Mucosa of gallbladder (tissue), 1 donor: ENCODE results near the gene CD72. TPM values are rescaled to one million over a fixed set of nuclear protein-coding genes. Genes with fewer than 3 reads are reported as not detected.
A peak's percentile ranks its signal among the peaks of the same experiment; 100 is the strongest.
"Not testable (repeated sequence)": the region's sequence is repeated elsewhere in the genome, so short reads cannot be mapped to it uniquely, and the experiment has no call there.

ENCODE experiments used
- DNase-seq: peaks from one replicate; pipeline ENCODE4 v3.0.0-alpha.2; 2020; ENCODE audit warnings: low spot score
- total RNA-seq: library from RNA; stranded (reverse); gene quantifications from one replicate; pipeline ENCODE4 v1.2.1, GENCODE V29; 2021
- donor health status: DM: no; HTN: no; CAD: no.

The CD72 gene
- total RNA-seq, 1 donor from 2014 or later: 2.4 TPM

DNA sequence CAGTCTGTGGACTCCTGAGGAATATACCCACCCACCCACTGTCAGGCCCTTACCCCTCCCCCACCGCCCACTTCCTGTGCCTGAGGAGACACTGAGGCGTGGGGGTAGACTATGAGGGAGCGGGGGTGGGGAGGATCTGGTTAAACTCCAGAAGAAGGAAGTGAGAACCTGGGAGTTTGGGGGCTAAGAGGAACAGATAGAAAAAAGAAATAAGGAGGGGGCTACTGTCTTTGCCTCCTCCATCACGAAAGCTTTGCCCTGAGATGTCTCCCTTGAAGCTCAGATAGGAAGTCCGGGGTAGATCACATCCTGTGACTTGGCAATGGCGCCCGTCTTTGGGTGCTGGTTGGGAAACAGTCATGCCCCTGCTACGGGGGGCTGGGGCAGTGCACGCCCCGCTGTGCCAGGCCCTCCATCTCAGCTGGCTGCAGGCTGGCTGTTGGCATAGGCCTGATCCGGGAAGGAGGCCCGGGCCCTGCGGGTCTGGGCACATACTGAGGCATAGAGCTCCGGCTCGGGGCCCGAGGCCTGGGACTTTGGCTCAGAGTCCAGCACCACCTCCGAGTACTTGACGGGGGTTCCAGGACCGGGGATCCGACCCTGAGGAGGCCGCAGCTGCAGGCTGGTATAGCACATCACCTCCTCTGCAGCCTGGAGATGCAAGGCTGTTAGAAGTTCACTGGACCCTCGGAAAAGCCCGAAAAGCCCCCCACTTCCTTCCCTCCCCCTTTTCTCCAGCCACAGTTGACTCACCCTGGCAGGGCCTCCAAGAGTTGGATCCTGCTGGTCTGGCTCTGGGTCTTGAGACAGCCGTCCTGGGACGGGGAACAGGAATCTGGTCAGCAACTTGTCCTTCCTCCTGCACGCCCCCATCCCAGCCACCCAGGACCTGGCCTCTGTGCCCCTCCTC, 31.5 kb upstream of the CD72 start:
- DNase-seq: no peak

DNA sequence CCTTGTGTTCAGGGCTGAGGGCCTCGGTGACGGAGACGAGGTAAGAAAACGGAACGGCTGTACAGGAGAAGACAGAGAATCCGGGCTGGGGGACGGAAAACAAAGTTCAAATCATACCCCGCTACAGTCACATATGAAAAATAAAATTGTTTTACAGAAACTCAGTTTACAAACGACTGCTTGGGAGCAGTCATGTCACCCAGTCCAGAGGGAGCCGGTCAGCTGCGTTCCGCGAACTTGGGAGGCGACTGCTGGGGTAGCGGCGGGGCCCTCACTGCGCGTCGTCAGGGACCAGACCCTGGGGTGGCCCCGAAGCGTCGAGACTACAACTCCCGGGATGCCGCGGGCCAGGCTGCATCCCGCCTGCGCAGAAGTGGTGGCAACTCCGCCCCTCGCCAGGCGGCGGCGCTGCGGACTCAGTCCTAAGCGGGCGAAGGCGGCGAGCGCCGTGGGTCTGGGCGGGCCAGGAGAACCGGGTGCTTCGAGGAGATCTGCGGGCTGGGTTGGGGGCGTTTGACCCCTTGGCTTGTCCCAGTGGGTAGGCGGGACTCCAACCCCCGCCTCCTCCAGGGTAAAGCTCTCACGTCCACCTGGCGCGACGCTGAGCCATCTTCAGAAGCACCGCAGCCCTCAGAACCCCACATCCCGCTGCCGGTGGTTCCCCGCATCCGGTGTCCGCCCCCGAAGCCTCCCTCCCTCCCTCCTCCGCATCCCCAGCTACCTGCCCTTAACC, 28.5 kb upstream of the CD72 start:
- DNase-seq: peak; percentile 94

DNA sequence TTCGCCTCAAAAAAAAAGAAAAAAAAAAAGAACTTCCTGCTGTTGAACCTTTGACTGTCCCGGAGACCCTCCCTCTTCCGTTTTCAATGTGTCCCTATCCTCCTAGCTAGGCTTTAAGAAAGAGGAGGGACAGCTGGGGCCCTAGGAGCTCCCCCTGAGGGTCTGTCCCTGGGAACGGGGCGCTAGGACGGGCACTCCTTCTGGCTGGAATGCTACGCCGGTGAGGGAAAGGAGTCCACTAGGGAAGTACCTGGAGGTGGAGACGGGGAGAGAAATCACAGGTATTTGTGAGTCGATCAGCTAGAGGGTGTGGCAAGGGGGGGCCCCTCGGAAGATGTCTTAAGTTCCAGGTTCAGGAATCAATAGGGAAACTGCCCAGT, 27.9 kb upstream of the CD72 start:
- DNase-seq: peak; percentile 71

DNA sequence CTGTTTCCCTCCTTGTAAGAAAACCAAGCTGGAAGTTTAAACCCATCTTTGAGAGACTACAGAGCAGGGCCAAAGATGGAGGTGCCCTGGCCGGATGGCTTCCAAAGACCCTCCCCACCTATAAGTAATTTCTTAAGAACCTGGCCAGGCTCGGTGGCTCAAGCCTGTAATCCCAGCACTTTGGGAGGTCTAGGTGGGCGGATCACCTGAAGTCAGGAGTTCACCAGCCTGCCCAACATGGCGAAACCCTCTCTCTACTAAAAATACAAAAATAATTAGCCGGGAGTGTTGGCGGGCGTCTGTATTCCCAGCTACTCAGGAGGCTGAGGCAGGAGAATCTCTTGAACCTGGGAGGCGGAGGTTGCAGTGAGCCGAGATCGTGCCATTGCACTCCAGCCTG, 27.5 kb upstream of the CD72 start:
- not testable (repeated sequence) for DNase-seq

DNA sequence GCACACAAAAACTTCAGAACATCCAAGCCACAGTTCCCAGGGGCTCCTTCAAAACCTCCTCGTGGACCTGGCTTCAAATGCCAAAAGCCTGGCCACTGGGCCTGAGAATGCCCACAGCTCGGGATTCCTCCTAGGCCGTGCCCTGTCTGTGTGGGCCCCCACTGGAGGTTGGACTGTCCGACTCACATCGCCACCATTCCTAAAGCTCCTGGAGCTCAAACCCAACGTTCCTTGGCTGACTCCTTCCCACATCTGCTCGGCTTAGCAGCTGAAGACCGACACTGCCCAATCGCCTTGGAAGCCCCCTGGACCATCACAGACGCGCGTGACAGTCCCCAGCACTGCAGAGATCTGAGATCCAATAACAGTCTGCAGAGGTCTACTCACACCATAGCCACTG, 24.8 kb upstream of the CD72 start:
- no peak for DNase-seq

DNA sequence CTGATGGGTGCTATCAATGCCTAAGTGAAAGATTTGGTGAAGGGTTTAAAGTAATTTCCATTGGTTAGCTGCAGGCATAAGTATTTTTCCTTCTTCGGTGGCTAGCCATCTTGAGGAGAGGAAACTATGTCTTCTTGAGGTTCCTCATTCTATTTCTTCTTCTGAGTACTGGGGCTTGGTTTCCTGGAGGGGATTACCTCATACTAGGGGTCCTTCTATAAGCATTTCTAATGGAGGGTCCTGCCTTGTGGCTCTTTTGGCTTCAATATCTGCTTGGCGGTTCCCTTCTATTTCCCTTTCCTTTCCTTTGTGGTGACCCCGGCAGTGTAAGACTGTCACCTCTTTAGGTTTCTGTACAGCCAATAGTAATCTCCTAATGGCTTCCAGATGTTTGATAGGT, 23.3 kb upstream of the CD72 start:
- DNase-seq: not testable (repeated sequence)

DNA sequence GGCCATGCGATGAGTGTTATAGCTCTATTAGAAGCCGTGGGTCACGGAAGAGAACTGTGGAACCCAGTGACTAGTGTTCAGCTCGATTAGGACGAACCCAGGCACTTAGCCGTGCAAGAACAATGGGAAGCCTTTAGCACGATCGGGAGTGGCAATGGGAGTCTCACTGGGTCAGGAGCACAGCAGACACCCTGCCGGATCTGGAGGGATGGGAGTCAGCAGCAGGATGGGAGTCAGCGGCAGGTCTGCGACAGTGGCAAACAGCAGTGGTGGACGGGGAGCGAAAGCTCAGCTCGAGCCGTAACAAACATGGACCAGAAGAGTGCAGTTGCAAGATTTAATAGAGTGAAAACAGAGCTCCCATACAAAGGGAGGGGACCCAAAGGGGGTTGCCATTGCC, 22.2 kb upstream of the CD72 start:
- DNase-seq: not testable (repeated sequence)

DNA sequence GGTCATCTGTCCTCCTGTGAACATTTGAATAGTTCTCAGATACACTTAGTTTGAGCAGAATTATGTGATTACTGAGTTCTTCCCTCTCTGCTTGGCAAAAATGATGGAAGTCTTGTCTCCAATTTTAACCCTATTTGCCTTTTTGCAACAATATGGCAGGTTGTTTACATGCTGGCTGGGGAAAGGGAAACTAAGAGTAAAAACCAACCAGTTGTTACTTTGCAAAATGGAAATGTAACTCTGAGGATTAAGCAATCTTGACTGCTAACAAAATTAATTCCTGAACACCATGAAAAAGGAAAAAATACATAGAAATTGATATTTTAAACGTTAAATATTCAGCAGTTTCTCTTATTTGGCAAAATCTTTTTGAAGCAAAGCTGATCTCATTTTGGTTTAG, 21.4 kb upstream of the CD72 start:
- no peak for DNase-seq

DNA sequence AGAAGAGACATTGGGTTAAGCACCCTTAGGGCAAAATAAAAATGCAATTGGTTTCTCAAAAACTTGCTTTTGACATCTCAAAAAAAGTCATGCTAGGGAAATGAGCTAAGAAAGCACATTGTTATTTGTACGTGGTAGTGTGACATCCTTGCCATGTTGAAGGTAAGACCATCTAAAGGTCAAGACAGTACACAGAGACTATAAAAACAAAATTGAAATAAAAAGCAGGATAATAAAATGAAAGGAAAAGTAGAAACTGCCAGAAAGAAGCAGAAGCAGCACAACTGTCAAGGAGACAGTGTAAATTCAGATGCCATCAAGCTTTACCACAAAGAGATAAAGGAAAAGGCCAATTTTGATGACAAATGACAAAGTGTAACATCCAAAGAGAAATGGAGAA, 21.0 kb upstream of the CD72 start:
- not testable (repeated sequence) for DNase-seq

DNA sequence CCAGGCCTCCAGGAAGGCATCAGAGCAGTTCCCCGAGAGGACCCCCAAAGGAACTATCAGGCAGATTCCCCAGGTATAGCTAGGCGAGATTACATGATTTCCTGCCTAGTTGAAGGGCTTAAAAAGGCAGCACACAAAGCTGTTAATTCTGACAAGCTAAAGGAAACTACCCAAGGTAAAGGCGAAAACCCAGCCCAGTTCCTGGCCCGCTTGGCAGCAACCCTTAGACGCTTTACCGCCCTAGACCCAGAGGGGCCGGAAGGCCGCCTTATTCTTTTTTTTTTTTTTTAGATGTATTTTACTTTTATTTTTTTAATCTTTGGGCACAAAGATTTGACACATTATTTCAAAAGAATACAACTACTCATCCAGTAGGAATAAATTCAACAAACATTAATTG, 20.5 kb upstream of the CD72 start:
- not testable (repeated sequence) for DNase-seq

DNA sequence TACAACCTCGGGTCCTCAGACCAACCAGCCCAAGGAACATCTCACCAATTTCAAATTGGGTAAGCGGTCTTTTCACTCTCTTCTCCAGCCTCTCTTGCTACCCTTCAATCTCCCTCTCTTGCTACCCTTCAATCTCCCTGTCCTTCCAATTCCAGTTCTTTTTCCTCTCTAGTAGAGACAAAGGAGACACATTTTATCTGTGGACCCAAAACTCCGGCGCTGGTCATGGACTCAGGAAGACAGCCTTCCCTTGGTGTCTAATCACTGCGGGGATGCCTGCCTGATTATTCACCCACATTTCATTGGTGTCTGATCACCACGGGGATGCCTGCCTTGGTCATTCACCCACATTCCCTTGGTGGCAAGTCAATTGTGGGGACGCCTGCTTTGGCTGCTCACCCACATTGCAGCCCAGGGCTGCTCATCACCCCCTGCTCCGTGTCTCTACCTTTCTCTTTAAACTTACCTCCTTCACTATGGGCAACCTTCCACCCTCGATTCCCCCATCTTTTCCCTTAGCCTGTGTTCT, 19.3 kb upstream of the CD72 start:
- DNase-seq: not testable (repeated sequence)

DNA sequence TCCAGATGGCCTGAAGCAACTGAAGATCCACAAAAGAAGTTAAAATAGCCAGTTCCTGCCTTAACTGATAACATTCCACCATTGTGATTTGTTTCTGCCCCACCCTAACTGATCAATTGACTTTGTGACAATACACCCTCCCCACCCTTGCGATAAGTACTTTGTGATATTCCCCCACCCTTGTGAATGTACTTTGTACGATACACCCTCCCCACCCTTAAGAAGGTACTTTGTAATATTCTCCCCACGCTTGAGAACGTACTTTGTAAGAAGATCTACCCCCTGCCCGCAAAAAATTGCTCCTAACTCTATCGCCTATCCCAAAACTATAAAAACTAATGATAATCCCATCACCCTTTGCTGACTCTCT, 18.6 kb upstream of the CD72 start:
- DNase-seq: not testable (repeated sequence)

DNA sequence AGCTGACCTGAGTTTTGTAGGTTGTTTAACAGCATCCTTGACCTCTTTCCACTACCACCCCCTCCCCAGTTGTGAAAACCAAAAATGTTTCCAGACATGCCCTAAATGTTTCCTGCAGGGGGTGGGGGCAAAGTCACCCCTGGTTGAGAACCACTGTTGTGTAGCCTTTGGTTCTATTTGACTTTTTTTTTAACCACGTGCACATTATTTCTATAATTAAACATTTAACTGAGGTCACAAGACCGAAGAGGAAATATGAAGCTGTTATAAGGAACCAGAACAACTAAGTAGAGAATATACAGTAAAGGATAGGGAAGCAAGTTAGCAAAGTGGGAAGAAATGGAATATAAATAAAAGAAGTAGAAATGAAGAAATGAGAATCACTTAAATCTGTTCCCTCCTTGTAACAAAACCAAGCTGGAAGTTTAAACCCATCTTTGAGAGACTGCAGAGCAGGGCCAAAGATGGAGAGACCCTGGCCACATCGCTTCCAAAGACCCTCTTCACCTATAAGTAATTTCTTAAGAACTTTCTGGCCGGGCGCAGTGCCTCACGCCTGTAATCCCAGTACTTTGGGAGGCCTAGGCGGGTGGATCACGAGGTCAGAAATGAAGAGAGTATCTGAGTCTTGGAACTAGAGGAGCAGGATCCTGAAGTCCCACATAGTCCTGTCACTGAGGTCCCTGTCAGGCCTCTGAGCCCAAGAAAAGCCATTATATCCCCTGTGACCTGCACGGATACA, 18.1 kb upstream of the CD72 start:
- no peak for DNase-seq

DNA sequence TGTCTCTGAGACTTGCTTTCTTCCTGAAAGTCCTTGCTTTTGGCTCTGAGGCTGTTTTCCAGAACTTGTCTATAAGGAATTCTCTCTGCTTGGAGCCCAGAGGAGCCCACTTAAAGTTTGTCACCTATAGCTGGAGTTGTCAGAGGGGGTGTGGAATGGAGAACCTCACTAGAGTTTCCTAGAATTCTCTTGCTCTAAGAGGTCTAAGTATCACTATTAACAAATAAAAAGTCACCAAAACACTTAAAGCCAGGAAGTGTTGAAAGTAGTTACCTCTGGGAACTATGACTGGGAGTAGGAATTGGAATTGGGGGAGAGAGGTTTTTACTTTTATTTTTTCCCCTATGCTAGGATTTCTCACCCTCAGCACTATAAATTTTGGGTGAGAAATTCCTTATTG, 17.5 kb upstream of the CD72 start:
- no peak for DNase-seq

DNA sequence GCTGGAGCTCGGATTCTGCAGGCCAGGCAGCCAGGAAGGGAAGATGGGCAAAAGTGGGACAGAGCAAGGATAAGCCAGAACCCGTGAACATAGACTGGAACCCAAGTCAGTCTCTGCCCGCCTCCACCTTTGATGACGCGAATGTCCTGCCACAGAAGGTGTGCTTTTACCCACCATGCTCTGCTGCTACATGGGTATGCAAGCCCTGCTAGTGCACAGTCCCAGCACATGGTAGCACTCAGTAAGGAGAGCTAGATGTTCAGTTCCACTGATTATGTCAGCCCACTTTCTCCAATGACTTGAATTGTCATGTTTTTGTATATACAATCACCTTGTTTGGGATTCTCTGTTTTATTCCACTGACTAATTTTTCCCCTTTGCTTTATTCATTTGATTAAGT, 11.4 kb upstream of the CD72 start:
- DNase-seq: no peak

DNA sequence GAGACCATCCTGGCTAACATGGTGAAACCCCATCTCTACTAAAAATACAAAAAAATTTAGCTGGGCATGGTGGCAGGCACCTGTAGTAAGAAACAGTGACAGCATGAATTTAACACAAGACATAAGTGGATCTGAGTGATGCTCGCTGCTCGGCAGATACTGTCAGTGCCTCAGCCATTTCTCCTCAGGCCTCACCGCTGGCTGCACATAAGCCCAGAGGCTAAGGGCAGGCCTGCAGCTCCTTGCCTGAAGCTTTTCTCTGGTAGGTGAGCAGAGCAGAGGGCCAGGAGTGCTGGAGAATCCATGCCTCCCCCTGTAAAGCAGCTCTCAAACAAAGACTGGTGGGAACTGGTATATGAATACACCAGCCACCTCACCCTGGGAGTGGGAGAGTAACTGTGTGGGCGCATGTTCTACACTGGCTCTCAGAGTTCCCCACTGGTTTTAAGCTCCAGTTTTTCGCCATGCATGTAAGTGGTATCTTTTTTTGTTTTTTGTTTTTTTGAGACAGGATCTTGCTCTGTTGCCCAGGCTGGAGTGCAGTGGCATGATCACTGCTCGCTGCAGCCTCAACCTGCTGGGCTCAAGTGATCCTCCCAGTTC, 10.3 kb upstream of the CD72 start:
- no peak for DNase-seq

DNA sequence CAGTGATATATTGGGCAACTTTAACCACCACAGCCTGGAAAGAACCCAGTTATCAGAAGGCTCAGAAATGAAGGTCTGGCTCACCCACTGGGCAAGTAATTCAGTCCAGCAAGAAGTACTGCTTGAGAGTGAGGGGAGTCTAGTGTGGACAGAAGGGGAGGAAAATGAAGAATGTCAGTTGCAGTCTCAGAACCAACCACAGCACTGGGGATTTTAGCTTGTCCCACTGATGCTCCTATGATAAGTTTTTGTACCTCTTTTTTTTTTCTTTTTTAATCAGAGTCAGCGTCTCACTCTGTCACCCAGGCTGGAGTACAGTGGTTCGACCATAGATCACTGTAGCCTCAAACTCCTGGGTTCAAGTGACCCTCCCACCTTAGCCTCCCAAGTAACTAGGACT, 9.4 kb upstream of the CD72 start:
- DNase-seq: no peak

DNA sequence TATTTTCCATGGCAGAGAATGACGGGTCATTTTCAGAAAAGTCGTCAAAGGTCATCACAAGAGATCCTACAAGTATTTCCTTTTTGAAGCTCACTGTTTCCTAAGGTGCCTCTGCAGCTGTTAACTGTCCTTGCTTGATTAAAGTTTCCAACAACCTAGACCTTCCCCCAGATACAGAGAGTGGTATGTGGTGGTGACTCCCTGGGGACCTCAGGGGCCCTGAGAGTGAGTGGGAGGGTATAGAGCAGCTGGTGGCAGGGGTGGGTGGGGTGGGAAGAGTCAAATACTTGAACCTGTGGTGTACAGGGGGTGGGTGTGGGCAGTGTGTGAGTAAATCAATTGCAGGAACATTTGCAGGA, 1.6 kb upstream of the CD72 start:
- DNase-seq: no peak

DNA sequence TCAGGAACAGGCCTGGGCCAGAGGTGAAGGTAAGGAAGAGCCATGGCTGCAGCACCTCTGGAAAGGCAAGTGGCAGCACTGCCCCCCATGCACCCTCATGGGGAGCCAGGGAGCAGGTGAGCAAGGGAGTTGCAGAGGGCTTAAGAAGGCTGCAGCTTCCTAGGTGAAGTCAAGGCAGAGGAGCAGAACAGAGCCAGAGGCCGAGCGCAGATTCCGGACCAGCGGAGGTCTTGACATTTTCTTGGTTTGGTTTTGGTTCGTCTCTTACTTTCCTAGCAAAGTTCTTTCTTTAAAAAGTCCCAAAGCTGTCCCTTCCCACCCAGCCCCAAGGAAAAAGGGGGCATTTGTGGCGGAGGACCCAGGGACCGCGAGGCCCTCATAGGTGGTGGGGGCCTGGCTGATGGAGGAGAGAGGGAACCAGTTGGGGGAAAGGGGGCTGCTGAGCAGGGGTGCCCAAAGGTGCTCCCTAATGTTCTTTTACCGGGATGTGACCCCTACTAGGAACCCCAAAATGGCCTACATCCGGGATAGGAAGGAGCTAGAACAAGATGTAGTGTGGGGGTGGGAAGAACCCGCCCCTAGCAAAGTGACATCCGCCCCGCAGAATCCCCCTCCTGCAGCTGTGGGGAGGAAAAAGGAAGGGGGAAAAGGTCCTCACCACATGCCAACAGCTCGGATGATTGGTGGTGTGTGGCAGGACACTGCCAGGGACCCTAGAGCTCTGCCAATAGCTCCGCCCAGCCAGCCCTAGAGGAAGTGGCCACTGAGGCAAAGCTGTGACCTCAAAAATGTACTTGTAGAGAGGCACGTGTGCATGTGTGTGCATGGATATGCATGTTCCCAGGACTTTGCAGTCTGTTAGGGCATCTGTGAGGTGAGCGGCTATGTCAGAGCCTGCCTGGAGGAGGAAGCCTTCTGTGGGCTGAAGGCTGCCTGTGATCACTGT, 914 bp upstream of the CD72 start:
- DNase-seq: peak; percentile 45

DNA sequence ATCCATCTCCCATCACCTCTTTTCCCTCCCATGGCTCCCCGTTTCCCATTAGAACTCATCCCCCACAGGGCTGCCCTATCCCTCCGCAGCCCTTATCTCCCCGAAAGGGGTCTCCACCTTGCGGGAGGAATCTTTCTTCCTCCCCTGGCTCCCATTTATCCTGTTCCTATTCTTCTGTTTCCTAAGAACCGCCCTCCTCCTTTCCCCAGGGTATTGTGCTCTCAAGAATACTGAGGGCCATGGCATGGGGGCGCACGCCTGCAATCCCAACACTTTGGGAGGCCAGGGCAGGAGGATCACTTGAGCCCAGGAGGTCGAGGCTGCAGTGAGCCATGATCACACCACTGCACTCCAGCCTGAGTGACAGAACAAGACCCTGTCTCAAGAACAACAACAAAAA, 665 bp downstream of the CD72 start:
- no peak for DNase-seq
